GM23338 (cell line): ENCODE measurements around the gene ATG2B. TPM values are rescaled to one million over a fixed set of nuclear protein-coding genes. Genes with fewer than 3 reads are reported as not detected.

Experiments used
- ATAC-seq: fragments of 200-7000 bp; cut with Tn5 transposase; 3 replicates; pipeline ENCODE4 v1.9.1; 2020
- DNase-seq: peaks from one replicate; pipeline ENCODE4 v3.0.0-alpha.2; 2015; ENCODE audit warnings: low spot score
- H2AFZ ChIP-seq: fragments of 200-600 bp; sonication (generic); 2 replicates; pipeline ENCODE4 v1.8.0; 2016; ENCODE audit warnings: antibody characterized with exemption, mild to moderate bottlenecking, moderate library complexity
- H3F3A ChIP-seq: fragments of 200-600 bp; sonication (generic); replicated peaks from 2 replicates; pipeline ENCODE4 v1.8.0; 2017; ENCODE audit warnings: antibody characterized with exemption, mixed run types, low read depth
- H3K27ac ChIP-seq: fragments of 200-600 bp; sonication (generic); 2 replicates; pipeline ENCODE4 v1.6.1; 2016; ENCODE audit warnings: low read depth
- H3K27me3 ChIP-seq: fragments of 200-600 bp; sonication (generic); 2 replicates; pipeline ENCODE4 v1.8.0; 2016; ENCODE audit warnings: mild to moderate bottlenecking, mixed run types, moderate library complexity; ENCODE audit not compliant: insufficient read depth
- H3K36me3 ChIP-seq: fragments of 200-600 bp; sonication (generic); 2 replicates; pipeline ENCODE4 v1.8.0; 2016; ENCODE audit warnings: mild to moderate bottlenecking; ENCODE audit not compliant: insufficient read depth
- H3K4me1 ChIP-seq: fragments of 200-600 bp; sonication (generic); 2 replicates; pipeline ENCODE4 v1.8.0; 2016; ENCODE audit warnings: mild to moderate bottlenecking, moderate library complexity; ENCODE audit not compliant: insufficient read depth
- H3K4me2 ChIP-seq: fragments of 200-600 bp; sonication (generic); 2 replicates; pipeline ENCODE4 v1.7.1; 2017; ENCODE audit warnings: mixed run types
- H3K4me3 ChIP-seq: fragments of 200-600 bp; sonication (generic); 2 replicates; pipeline ENCODE4 v1.6.1; 2016; ENCODE audit warnings: mixed run types
- H3K79me2 ChIP-seq: fragments of 200-600 bp; sonication (generic); replicated peaks from 2 replicates; pipeline ENCODE4 v1.8.0; 2017; ENCODE audit warnings: mild to moderate bottlenecking; ENCODE audit not compliant: insufficient read depth
- H3K9me2 ChIP-seq: fragments of 200-600 bp; sonication (generic); 2 replicates; pipeline ENCODE4 v1.8.0; 2017; ENCODE audit not compliant: insufficient read depth
- H4K20me1 ChIP-seq: fragments of 200-600 bp; sonication (generic); replicated peaks from 2 replicates; pipeline ENCODE4 v1.8.0; 2017; ENCODE audit warnings: mild to moderate bottlenecking; ENCODE audit not compliant: insufficient read depth
- H3K27ac Mint-ChIP-seq: 2 replicates; pipeline ENCODE4 v1.8.0; 2020; ENCODE audit warnings: inconsistent platforms, mild to moderate bottlenecking, moderate library complexity, mixed read lengths
- H3K27me3 Mint-ChIP-seq: 3 replicates; pipeline ENCODE4 v1.8.0; 2022; ENCODE audit warnings: low read depth, mild to moderate bottlenecking, moderate library complexity, mixed read lengths, inconsistent platforms; ENCODE audit not compliant: insufficient read depth, poor library complexity
- H3K36me3 Mint-ChIP-seq: 3 replicates; pipeline ENCODE4 v1.8.0; 2021; ENCODE audit warnings: low read depth, mild to moderate bottlenecking, inconsistent platforms, moderate library complexity, mixed read lengths
- H3K4me1 Mint-ChIP-seq: 3 replicates; pipeline ENCODE4 v1.8.0; 2020; ENCODE audit warnings: mild to moderate bottlenecking, inconsistent platforms, mixed read lengths
- H3K4me3 Mint-ChIP-seq: 3 replicates; pipeline ENCODE4 v1.8.0; 2021; ENCODE audit warnings: moderate library complexity, mild to moderate bottlenecking, inconsistent platforms, mixed read lengths
- H3K9me3 Mint-ChIP-seq: 3 replicates; pipeline ENCODE4 v1.8.0; 2020; ENCODE audit warnings: moderate library complexity, mild to moderate bottlenecking, inconsistent platforms, mixed read lengths
- CREB1 ChIP-seq: fragments of 250-450 bp; sonication (Bioruptor Pico); IDR thresholded peaks from 2 replicates; pipeline ENCODE4 v1.5.0; 2020; ENCODE audit warnings: low read depth, mild to moderate bottlenecking, moderate library complexity
- EZH2 ChIP-seq: fragments of 200-600 bp; sonication (generic); IDR thresholded peaks from one replicate; pipeline ENCODE4 v1.8.0; 2017; ENCODE audit warnings: antibody characterized with exemption, mild to moderate bottlenecking, low read depth; ENCODE audit not compliant: unreplicated experiment
- EZH2phosphoT487 ChIP-seq: fragments of 200-600 bp; sonication (generic); IDR thresholded peaks from one replicate; pipeline ENCODE4 v1.8.1; 2018; ENCODE audit warnings: antibody characterized with exemption; ENCODE audit not compliant: unreplicated experiment
- JUNB ChIP-seq: IDR thresholded peaks from one replicate; pipeline ENCODE4 v1.6.1; 2016; ENCODE audit warnings: antibody characterized with exemption; ENCODE audit not compliant: unreplicated experiment
- NANOG ChIP-seq: IDR thresholded peaks from 2 replicates; pipeline ENCODE4 v1.6.1; 2016; ENCODE audit warnings: antibody characterized with exemption, borderline replicate concordance
- POLR2AphosphoS5 ChIP-seq: IDR thresholded peaks from 2 replicates; pipeline ENCODE4 v1.6.1; 2016; ENCODE audit warnings: antibody characterized with exemption, low read depth
- STAT1 ChIP-seq: IDR thresholded peaks from one replicate; pipeline ENCODE4 v1.6.1; 2016; ENCODE audit warnings: antibody characterized with exemption; ENCODE audit not compliant: unreplicated experiment
- ZNF114 ChIP-seq: fragments of 250-450 bp; sonication (Bioruptor Pico); IDR thresholded peaks from 2 replicates; pipeline ENCODE4 v1.5.0; 2020; ENCODE audit warnings: mild to moderate bottlenecking, moderate library complexity
- ZNF331 ChIP-seq: fragments of 250-450 bp; sonication (Bioruptor Pico); IDR thresholded peaks from 2 replicates; pipeline ENCODE4 v1.5.0; 2020; ENCODE audit warnings: low read depth, mild to moderate bottlenecking, moderate library complexity
- polyA plus RNA-seq: library from polyadenylated mRNA; unstranded; fragments of >200 nt; fragmentation: Nextera tagmentation; extraction: Ambion mirVana; gene quantifications from 2 replicates; pipeline ENCODE4 v1.2.1, GENCODE V29; 2016
- total RNA-seq: library from RNA; depleted of rRNA; stranded (reverse); fragments of >200 nt; shearing (Covaris generic); gene quantifications from 2 replicates; pipeline ENCODE4 v1.2.3, GENCODE V29; 2014
- TF ChIP-seq, protein P1 (sequence below): IDR thresholded peaks from one replicate; pipeline ENCODE4 v1.6.1; 2018; ENCODE audit warnings: antibody characterized with exemption; ENCODE audit not compliant: unreplicated experiment
- TF ChIP-seq, protein P2 (sequence below), 2 experiments: fragments of 200-600 bp in 1 of 2; sonication (generic) in 1 of 2; conservative IDR thresholded peaks; 2 replicates each; pipeline versions ENCODE4 v1.5.1 to v1.6.1; 2016 to 2017; ENCODE audit warnings: antibody characterized with exemption in 2 of 2, low read depth in 2 of 2, mild to moderate bottlenecking in 2 of 2, moderate library complexity in 1 of 2
- TF ChIP-seq, protein P3 (sequence below): fragments of 250-450 bp; sonication (Bioruptor Pico); IDR thresholded peaks from 2 replicates; pipeline ENCODE4 v1.5.0; 2020; ENCODE audit warnings: mild to moderate bottlenecking, moderate library complexity
- TF ChIP-seq, protein P4 (sequence below): IDR thresholded peaks from 2 replicates; pipeline ENCODE4 v1.6.1; 2016; ENCODE audit warnings: antibody characterized with exemption

The ATG2B gene
- total and polyA plus RNA-seq, 2 experiments from 2014 or later, result 3.8 to 15.4 TPM

DNA sequence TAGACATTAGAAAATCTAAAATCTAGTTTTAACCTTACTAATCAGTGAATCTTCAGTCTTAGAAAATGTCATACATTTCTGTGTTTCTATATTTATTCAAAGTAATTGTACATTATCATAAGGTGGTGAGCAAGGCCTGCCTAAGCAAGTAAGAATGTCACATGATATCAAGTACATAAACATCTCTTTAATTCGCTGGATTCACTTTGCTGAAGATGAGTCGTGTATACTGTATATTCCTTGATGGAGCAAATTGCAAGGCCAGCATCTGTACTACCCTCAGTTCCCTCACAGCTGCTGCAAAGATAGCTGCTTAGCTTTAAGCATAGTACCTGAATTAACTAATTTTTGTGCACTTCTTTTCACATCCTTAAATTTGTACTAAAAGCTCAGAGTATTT, 20.3 kb upstream of the ATG2B start:
- peaks cover 19% of the 10 kb centered on the region; the same call in 1 of the 2 replicates for H3K36me3 ChIP-seq
- DNase-seq (no peak), ATAC-seq (no peak)
- Mint-ChIP-seq H3K27me3 (no peaks in the 10 kb centered on the region), H3K4me1 (peaks cover 5% of the 10 kb centered on the region), H3K27ac (no peak overlapping the region), H3K9me3 (no peaks in the 10 kb centered on the region; the same call in 2 of the 3 replicates), H3K4me3 (no peak overlapping the region), H3K36me3 (peaks cover 8% of the 10 kb centered on the region; the same call in 2 of the 3 replicates)
- no peak overlapping the region for H3K27ac ChIP-seq
- no peak overlapping the region for H3K4me2 ChIP-seq
- H4K20me1 ChIP-seq, result no peaks in the 10 kb centered on the region
- peaks cover 15% of the 10 kb centered on the region; the same call in 1 of the 2 replicates for H3K79me2 ChIP-seq
- TF ChIP-seq ZNF331 (CRISPR knock-in tag) (no peak), CREB1 (CRISPR knock-in tag) (no peak), EZH2phosphoT487 (no peak), POLR2AphosphoS5 (no peak), EZH2 (no peak), STAT1 (no peak), ZNF114 (CRISPR knock-in tag) (no peak), NANOG (no peak), JUNB (no peak)
- TF ChIP-seq, protein P1, sequence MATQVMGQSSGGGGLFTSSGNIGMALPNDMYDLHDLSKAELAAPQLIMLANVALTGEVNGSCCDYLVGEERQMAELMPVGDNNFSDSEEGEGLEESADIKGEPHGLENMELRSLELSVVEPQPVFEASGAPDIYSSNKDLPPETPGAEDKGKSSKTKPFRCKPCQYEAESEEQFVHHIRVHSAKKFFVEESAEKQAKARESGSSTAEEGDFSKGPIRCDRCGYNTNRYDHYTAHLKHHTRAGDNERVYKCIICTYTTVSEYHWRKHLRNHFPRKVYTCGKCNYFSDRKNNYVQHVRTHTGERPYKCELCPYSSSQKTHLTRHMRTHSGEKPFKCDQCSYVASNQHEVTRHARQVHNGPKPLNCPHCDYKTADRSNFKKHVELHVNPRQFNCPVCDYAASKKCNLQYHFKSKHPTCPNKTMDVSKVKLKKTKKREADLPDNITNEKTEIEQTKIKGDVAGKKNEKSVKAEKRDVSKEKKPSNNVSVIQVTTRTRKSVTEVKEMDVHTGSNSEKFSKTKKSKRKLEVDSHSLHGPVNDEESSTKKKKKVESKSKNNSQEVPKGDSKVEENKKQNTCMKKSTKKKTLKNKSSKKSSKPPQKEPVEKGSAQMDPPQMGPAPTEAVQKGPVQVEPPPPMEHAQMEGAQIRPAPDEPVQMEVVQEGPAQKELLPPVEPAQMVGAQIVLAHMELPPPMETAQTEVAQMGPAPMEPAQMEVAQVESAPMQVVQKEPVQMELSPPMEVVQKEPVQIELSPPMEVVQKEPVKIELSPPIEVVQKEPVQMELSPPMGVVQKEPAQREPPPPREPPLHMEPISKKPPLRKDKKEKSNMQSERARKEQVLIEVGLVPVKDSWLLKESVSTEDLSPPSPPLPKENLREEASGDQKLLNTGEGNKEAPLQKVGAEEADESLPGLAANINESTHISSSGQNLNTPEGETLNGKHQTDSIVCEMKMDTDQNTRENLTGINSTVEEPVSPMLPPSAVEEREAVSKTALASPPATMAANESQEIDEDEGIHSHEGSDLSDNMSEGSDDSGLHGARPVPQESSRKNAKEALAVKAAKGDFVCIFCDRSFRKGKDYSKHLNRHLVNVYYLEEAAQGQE, result no peak
- TF ChIP-seq, protein P2, sequence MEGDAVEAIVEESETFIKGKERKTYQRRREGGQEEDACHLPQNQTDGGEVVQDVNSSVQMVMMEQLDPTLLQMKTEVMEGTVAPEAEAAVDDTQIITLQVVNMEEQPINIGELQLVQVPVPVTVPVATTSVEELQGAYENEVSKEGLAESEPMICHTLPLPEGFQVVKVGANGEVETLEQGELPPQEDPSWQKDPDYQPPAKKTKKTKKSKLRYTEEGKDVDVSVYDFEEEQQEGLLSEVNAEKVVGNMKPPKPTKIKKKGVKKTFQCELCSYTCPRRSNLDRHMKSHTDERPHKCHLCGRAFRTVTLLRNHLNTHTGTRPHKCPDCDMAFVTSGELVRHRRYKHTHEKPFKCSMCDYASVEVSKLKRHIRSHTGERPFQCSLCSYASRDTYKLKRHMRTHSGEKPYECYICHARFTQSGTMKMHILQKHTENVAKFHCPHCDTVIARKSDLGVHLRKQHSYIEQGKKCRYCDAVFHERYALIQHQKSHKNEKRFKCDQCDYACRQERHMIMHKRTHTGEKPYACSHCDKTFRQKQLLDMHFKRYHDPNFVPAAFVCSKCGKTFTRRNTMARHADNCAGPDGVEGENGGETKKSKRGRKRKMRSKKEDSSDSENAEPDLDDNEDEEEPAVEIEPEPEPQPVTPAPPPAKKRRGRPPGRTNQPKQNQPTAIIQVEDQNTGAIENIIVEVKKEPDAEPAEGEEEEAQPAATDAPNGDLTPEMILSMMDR (conservative IDR thresholded peaks at IDR 0.05; ENCODE audit: low read depth in 2 of 2), result no peak
- TF ChIP-seq, protein P3, sequence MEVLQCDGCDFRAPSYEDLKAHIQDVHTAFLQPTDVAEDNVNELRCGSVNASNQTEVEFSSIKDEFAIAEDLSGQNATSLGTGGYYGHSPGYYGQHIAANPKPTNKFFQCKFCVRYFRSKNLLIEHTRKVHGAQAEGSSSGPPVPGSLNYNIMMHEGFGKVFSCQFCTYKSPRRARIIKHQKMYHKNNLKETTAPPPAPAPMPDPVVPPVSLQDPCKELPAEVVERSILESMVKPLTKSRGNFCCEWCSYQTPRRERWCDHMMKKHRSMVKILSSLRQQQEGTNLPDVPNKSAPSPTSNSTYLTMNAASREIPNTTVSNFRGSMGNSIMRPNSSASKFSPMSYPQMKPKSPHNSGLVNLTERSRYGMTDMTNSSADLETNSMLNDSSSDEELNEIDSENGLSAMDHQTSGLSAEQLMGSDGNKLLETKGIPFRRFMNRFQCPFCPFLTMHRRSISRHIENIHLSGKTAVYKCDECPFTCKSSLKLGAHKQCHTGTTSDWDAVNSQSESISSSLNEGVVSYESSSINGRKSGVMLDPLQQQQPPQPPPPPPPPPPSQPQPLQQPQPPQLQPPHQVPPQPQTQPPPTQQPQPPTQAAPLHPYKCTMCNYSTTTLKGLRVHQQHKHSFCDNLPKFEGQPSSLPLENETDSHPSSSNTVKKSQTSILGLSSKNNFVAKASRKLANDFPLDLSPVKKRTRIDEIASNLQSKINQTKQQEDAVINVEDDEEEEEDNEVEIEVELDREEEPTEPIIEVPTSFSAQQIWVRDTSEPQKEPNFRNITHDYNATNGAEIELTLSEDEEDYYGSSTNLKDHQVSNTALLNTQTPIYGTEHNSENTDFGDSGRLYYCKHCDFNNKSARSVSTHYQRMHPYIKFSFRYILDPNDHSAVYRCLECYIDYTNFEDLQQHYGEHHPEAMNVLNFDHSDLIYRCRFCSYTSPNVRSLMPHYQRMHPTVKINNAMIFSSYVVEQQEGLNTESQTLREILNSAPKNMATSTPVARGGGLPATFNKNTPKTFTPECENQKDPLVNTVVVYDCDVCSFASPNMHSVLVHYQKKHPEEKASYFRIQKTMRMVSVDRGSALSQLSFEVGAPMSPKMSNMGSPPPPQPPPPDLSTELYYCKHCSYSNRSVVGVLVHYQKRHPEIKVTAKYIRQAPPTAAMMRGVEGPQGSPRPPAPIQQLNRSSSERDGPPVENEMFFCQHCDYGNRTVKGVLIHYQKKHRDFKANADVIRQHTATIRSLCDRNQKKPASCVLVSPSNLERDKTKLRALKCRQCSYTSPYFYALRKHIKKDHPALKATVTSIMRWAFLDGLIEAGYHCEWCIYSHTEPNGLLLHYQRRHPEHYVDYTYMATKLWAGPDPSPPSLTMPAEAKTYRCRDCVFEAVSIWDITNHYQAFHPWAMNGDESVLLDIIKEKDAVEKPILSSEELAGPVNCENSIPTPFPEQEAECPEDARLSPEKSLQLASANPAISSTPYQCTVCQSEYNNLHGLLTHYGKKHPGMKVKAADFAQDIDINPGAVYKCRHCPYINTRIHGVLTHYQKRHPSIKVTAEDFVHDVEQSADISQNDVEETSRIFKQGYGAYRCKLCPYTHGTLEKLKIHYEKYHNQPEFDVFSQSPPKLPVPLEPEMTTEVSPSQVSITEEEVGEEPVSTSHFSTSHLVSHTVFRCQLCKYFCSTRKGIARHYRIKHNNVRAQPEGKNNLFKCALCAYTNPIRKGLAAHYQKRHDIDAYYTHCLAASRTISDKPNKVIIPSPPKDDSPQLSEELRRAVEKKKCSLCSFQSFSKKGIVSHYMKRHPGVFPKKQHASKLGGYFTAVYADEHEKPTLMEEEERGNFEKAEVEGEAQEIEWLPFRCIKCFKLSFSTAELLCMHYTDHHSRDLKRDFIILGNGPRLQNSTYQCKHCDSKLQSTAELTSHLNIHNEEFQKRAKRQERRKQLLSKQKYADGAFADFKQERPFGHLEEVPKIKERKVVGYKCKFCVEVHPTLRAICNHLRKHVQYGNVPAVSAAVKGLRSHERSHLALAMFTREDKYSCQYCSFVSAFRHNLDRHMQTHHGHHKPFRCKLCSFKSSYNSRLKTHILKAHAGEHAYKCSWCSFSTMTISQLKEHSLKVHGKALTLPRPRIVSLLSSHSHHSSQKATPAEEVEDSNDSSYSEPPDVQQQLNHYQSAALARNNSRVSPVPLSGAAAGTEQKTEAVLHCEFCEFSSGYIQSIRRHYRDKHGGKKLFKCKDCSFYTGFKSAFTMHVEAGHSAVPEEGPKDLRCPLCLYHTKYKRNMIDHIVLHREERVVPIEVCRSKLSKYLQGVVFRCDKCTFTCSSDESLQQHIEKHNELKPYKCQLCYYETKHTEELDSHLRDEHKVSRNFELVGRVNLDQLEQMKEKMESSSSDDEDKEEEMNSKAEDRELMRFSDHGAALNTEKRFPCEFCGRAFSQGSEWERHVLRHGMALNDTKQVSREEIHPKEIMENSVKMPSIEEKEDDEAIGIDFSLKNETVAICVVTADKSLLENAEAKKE (CRISPR knock-in tag), result no peak
- TF ChIP-seq, protein P4, sequence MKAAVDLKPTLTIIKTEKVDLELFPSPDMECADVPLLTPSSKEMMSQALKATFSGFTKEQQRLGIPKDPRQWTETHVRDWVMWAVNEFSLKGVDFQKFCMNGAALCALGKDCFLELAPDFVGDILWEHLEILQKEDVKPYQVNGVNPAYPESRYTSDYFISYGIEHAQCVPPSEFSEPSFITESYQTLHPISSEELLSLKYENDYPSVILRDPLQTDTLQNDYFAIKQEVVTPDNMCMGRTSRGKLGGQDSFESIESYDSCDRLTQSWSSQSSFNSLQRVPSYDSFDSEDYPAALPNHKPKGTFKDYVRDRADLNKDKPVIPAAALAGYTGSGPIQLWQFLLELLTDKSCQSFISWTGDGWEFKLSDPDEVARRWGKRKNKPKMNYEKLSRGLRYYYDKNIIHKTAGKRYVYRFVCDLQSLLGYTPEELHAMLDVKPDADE, result no peak
- no peaks in the 10 kb centered on the region for H3F3A ChIP-seq
- H3K27me3 ChIP-seq, result no peaks in the 10 kb centered on the region
- no peak overlapping the region for H3K4me3 ChIP-seq
- H3K4me1 ChIP-seq, result peaks cover 5% of the 10 kb centered on the region; the same call in 1 of the 2 replicates
- no peak overlapping the region for H2AFZ ChIP-seq
- no peaks in the 10 kb centered on the region for H3K9me2 ChIP-seq
